Activated CD4-positive, alpha-beta memory T cell treated with anti-CD3 and anti-CD28 coated beads, Interleukin-2, amount 10 ng/mL, durations not matched to agents 7 days and 5 days (primary cell): Measurements from ENCODE around the gene DNAH1. TPM values are rescaled to one million over a fixed set of nuclear protein-coding genes. Genes with fewer than 3 reads are reported as not detected.

Experiments used
- CTCF ChIA-PET: fragments of 350-600 bp; sonication (Branson Sonifier 250); formaldehyde crosslinking; loops from one replicate; lab custom pipeline; 2021; ENCODE audit warnings: antibody characterized with exemption, inconsistent platforms; lab: Charles Lee
- POLR2A ChIA-PET: fragments of 350-600 bp; sonication (Branson Sonifier 250); formaldehyde crosslinking; loops from one replicate; lab custom pipeline; 2021; ENCODE audit warnings: antibody characterized with exemption; lab: Charles Lee
- DNase-seq: peaks from one replicate; pipeline ENCODE4 v3.0.0-alpha.2; 2020
- H3K27ac Mint-ChIP-seq: one replicate; pipeline ENCODE4 v1.8.0; 2021; ENCODE audit warnings: mild to moderate bottlenecking, mixed read lengths
- H3K27me3 Mint-ChIP-seq: one replicate; pipeline ENCODE4 v1.8.0; 2021; ENCODE audit warnings: mixed read lengths
- H3K36me3 Mint-ChIP-seq: one replicate; pipeline ENCODE4 v1.8.0; 2021; ENCODE audit warnings: low read depth, mixed read lengths
- H3K4me1 Mint-ChIP-seq: one replicate; pipeline ENCODE4 v1.8.0; 2021; ENCODE audit warnings: mixed read lengths
- H3K4me3 Mint-ChIP-seq: one replicate; pipeline ENCODE4 v1.8.0; 2021; ENCODE audit warnings: mild to moderate bottlenecking, mixed read lengths
- H3K9me3 Mint-ChIP-seq: one replicate; pipeline ENCODE4 v1.8.0; 2021; ENCODE audit warnings: mixed read lengths
- total RNA-seq, 2 experiments: library from RNA; stranded (reverse); gene quantifications; one replicate each; pipeline ENCODE4 v1.2.3, GENCODE V29; 2021

Gene DNAH1
- total RNA-seq, 2 experiments from 2014 or later, result 20.7 to 21.8 TPM

- no peaks in the 10 kb centered on the region for H3K36me3 Mint-ChIP-seq
- H3K27ac Mint-ChIP-seq, result no peak overlapping the region
- H3K4me3 Mint-ChIP-seq, result no peak overlapping the region
- DNase-seq, result no peak
- ChIA-PET POLR2A (no interaction called here), CTCF (no interaction called here)
- no peaks in the 10 kb centered on the region for H3K4me1 Mint-ChIP-seq
- no peaks in the 10 kb centered on the region for H3K27me3 Mint-ChIP-seq
- no peaks in the 10 kb centered on the region for H3K9me3 Mint-ChIP-seq
Observed at GRCh38 chr3:52349131-52349530, 33.0 kb downstream of the DNAH1 start.

DNA sequence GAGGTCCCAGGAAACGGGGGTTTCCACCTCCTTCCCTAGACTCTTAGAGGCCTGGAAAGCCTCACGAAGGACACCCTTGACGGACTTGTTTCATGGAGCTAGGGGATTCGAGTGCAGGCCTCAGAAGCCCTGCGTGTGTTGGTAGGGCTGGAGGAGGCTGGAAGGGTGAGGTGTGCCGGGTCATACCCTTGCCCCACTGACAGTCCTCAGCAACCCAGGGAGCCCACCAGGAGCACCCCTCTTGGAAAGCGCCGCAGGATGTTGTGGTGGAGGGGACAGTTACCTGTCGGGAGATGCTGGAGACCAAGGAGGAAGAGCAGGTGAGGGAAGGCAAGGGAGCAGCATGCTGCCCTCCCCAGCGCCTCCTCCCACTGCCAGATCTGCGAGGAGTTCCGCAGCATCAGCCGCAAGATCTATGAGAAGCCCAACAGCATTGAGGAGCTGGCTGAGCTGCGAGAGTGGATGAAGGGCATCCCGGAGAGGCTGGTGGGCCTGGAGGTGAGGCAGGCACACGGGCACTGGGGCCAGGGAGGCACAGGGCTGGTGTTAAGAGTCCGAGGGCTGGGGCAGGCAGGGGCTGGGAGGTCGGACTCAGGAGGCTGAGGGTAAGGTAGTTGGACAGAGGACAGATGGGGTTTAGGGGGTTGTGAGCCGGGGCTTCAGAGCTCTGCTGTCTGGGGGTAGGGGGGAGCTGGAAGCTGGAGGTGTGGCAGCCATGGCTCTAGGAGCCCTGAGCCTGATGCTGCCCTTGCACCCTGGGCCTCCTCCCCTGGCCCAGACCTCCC, 33.7 kb downstream of the DNAH1 start:
- CTCF ChIA-PET, result no interaction called here
- Mint-ChIP-seq H3K9me3 (no peaks in the 10 kb centered on the region), H3K4me1 (no peaks in the 10 kb centered on the region), H3K27me3 (no peaks in the 10 kb centered on the region), H3K4me3 (no peak overlapping the region), H3K27ac (no peak overlapping the region), H3K36me3 (no peaks in the 10 kb centered on the region)
- no peak for DNase-seq
- POLR2A ChIA-PET, result no interaction called here

DNA sequence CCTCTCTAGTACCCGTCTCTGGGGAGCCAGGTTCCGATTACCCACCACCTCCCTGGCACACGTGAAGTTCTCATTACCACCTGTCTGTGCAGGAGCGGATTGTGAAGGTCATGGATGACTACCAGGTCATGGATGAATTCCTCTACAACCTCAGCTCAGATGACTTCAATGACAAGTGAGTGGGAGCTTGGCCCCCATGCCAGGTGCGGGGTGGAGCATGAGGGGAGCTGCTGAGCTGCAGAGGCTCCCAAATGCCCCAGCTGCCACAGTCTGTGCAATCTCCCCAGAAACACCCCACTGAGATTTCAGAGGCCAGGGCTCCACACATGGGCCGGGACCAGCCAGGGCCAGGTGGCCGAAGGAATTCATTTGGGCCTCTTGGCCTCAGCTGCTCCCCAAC, 34.3 kb downstream of the DNAH1 start:
- Mint-ChIP-seq H3K4me3 (no peak overlapping the region), H3K27ac (no peak overlapping the region), H3K4me1 (no peaks in the 10 kb centered on the region), H3K36me3 (no peaks in the 10 kb centered on the region), H3K9me3 (no peaks in the 10 kb centered on the region), H3K27me3 (no peaks in the 10 kb centered on the region)
- ChIA-PET CTCF (no interaction called here), POLR2A (no interaction called here)
- no peak for DNase-seq

GRCh38 chr3:52350981-52351761, 35.1 kb downstream of the DNAH1 start:
- H3K4me3 Mint-ChIP-seq, result no peak overlapping the region
- no peaks in the 10 kb centered on the region for H3K4me1 Mint-ChIP-seq
- DNase-seq, result no peak
- no peaks in the 10 kb centered on the region for H3K27me3 Mint-ChIP-seq
- no peaks in the 10 kb centered on the region for H3K36me3 Mint-ChIP-seq
- POLR2A ChIA-PET, result no interaction called here
- CTCF ChIA-PET, result interaction anchor here (1.3 kb wide), 1 partner anchor 13 kb away, joined by 6 read pairs; no protein-coding TSS in a partner anchor
- no peaks in the 10 kb centered on the region for H3K9me3 Mint-ChIP-seq
- H3K27ac Mint-ChIP-seq, result no peak overlapping the region

DNA sequence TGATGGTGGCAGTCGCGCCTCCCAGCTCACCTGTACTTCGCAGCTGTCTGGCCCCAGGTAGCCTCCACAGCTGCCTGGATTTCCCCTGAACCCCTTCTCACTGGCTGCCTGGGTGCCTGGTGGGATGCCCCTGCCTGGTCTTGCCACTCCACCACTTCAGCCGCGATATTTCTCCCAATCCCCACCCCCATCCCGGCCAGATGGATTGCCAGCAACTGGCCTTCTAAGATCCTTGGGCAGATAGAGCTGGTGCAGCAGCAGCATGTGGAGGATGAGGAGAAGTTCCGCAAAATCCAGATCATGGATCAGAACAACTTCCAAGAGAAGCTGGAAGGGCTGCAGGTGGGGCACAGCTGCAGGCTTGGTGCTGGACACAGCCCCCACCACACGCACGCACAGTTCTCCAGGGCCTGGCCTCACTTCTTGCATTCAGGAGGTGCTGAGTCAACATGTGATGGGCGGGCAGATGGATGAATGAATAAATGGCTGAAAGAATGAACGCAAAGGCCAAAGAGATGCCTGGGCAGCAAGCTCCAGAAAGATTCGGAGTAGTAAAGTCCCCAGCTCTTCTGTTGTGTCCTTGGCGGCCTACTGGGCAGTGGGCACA, 35.7 kb downstream of the DNAH1 start:
- no peaks in the 10 kb centered on the region for H3K4me1 Mint-ChIP-seq
- POLR2A ChIA-PET, result no interaction called here
- H3K27me3 Mint-ChIP-seq, result no peaks in the 10 kb centered on the region
- H3K4me3 Mint-ChIP-seq, result no peak overlapping the region
- H3K36me3 Mint-ChIP-seq, result no peaks in the 10 kb centered on the region
- no peak overlapping the region for H3K27ac Mint-ChIP-seq
- CTCF ChIA-PET, result interaction anchor here (1.3 kb wide), 1 partner anchor 12 kb away, joined by 6 read pairs; no protein-coding TSS in a partner anchor
- H3K9me3 Mint-ChIP-seq, result no peaks in the 10 kb centered on the region
- DNase-seq, result no peak

DNA sequence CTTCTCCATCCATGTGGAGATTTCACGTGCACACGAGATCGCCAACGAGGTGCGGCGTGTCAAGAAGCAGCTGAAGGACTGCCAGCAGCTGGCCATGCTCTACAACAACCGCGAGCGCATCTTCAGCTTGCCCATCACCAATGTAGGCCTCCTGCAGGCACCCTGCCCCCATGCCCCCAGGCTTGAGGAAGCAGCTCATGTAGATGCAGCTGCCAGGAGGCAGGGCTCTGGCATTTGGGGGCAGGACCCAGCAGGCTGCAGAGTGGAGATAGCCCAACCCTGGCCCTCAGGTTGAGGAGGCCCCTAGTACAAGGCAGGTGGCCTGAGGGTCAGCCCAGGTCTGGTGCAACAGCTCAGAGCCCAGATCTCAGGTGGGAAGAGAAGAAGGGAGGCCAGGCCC, 36.4 kb downstream of the DNAH1 start:
- POLR2A ChIA-PET, result no interaction called here
- DNase-seq, result no peak

DNA sequence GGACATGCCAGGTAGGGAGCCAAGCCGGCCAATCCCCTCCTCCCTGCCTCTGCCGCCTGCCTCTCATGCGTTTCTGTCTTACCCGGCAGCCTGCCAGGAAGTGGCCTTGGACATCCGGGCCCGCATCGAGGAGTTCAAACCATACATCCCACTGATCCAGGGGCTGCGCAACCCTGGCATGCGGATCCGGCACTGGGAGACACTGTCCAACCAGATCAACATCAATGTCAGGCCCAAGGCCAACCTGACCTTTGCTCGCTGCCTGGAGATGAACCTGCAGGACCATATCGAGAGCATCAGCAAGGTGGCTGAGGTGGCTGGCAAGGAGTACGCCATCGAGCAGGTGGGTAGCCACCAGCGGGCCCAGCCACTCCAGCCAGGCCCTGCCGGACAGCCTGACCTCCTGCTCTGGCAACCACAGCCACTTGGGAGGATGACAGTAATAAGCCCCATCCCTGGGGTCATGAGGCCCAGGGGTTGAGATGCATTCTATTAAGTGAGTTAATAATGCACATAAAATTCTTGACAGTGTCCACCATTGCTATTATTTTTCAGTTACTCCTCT, 37.3 kb downstream of the DNAH1 start:
- CTCF ChIA-PET, result interaction anchor here (1.2 kb wide), 1 partner anchor 14 kb away, joined by 3 read pairs; no protein-coding TSS in a partner anchor

More for the DNA sequence above, 36.4 kb downstream of the DNAH1 start:
- H3K4me1 Mint-ChIP-seq, result no peaks in the 10 kb centered on the region
- no peak overlapping the region for H3K4me3 Mint-ChIP-seq
- no peaks in the 10 kb centered on the region for H3K36me3 Mint-ChIP-seq
- CTCF ChIA-PET, result interaction anchor here (1.3 kb wide), 1 partner anchor 11 kb away, joined by 6 read pairs; no protein-coding TSS in a partner anchor
- H3K27ac Mint-ChIP-seq, result no peak overlapping the region
- no peaks in the 10 kb centered on the region for H3K9me3 Mint-ChIP-seq
- H3K27me3 Mint-ChIP-seq, result no peaks in the 10 kb centered on the region

DNA sequence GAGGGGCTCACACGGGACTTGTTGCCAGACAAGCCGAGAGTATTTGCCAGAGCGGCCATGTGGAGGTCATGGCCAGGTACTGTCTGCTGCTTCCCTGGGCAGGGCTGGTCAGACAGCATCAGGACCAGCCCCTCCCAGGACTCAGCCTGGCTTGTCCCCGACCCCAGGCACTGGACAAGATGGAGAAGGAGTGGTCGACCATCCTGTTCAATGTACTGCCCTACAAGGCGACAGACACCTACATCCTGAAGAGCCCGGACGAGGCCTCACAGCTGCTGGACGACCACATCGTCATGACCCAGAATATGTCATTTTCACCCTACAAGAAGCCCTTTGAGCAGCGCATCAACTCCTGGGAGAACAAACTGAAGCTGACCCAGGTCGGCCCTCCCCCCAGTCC, 38.6 kb downstream of the DNAH1 start:
- Mint-ChIP-seq H3K36me3 (no peaks in the 10 kb centered on the region), H3K4me3 (no peak overlapping the region), H3K27ac (no peak overlapping the region), H3K27me3 (no peaks in the 10 kb centered on the region), H3K9me3 (no peaks in the 10 kb centered on the region), H3K4me1 (no peaks in the 10 kb centered on the region)
- ChIA-PET POLR2A (no interaction called here), CTCF (interaction anchor here (0.7 kb wide), 1 partner anchor 66 kb away, joined by 3 read pairs; no protein-coding TSS in a partner anchor)
- DNase-seq, result no peak

More for the DNA sequence above, 37.3 kb downstream of the DNAH1 start:
- H3K27me3 Mint-ChIP-seq, result no peaks in the 10 kb centered on the region
- H3K9me3 Mint-ChIP-seq, result no peaks in the 10 kb centered on the region
- DNase-seq, result no peak
- H3K4me3 Mint-ChIP-seq, result no peak overlapping the region
- POLR2A ChIA-PET, result no interaction called here
- no peaks in the 10 kb centered on the region for H3K36me3 Mint-ChIP-seq
- H3K4me1 Mint-ChIP-seq, result no peaks in the 10 kb centered on the region
- H3K27ac Mint-ChIP-seq, result no peak overlapping the region

DNA sequence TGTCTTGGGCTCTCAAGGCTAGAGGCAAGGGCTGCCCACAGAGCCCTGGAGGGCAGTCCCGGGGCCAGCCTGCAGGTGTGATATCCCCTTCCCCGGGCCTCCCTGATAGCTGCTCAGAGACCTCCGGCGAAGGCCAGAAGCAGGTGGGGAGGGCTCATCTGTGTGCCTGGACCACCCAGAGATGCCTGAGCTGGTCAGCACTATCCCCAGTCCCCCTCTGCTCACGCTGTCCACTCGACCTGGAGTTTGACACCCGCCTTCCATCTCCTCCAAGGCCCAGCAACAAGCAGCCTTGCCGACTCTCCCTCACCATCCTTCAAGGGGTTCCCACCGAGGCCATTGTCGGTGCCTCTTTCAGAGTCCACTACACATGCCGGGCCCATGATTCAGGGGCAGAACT, 39.4 kb downstream of the DNAH1 start:
- Mint-ChIP-seq H3K4me3 (no peak overlapping the region), H3K27ac (no peak overlapping the region), H3K27me3 (no peaks in the 10 kb centered on the region), H3K9me3 (no peaks in the 10 kb centered on the region), H3K4me1 (no peaks in the 10 kb centered on the region), H3K36me3 (no peaks in the 10 kb centered on the region)
- DNase-seq, result no peak
- ChIA-PET CTCF (no interaction called here), POLR2A (interaction anchor here (0.9 kb wide), 1 partner anchor 46 kb away, joined by 3 read pairs; no protein-coding TSS in a partner anchor)

GRCh38 chr3:52356126-52356525, 40.0 kb downstream of the DNAH1 start:
- H3K27ac Mint-ChIP-seq, result no peak overlapping the region
- POLR2A ChIA-PET, result interaction anchor here (0.9 kb wide), 1 partner anchor 46 kb away, joined by 3 read pairs; no protein-coding TSS in a partner anchor
- no peaks in the 10 kb centered on the region for H3K27me3 Mint-ChIP-seq
- DNase-seq, result no peak
- H3K4me3 Mint-ChIP-seq, result no peak overlapping the region
- no peaks in the 10 kb centered on the region for H3K4me1 Mint-ChIP-seq
- no peaks in the 10 kb centered on the region for H3K9me3 Mint-ChIP-seq
- CTCF ChIA-PET, result no interaction called here
- no peaks in the 10 kb centered on the region for H3K36me3 Mint-ChIP-seq

GRCh38 chr3:52357151-52358080, 41.3 kb downstream of the DNAH1 start:
- CTCF ChIA-PET, result interaction anchor here (1.4 kb wide), 1 partner anchor 91 kb away, joined by 3 read pairs; no protein-coding TSS in a partner anchor
- no peaks in the 10 kb centered on the region for H3K27me3 Mint-ChIP-seq
- no peak overlapping the region for H3K27ac Mint-ChIP-seq

More at GRCh38 chr3:52357151-52358080, 41.3 kb downstream of the DNAH1 start:
- Mint-ChIP-seq H3K4me3 (no peak overlapping the region), H3K36me3 (no peaks in the 10 kb centered on the region), H3K9me3 (no peaks in the 10 kb centered on the region), H3K4me1 (no peaks in the 10 kb centered on the region)
- POLR2A ChIA-PET, result interaction anchor here (1.0 kb wide), 1 partner anchor 126 kb away, joined by 3 read pairs; no protein-coding TSS in a partner anchor
- DNase-seq, result no peak
